WTC11 (cell line): Measurements from ENCODE around the gene FRS2.

ENCODE experiments used
- ESRRA ChIP-seq: sonication (generic); formaldehyde crosslinking; IDR thresholded peaks from 2 replicates; pipeline ENCODE4 v1.8.1; 2022; ENCODE audit warnings: mild to moderate bottlenecking, missing genetic modification reagents, borderline replicate concordance
- GRHL2 ChIP-seq: fragments of 250-450 bp; sonication (Bioruptor Pico); IDR thresholded peaks from 2 replicates; pipeline ENCODE4 v1.8.0; 2022; ENCODE audit warnings: mild to moderate bottlenecking, moderate library complexity; ENCODE audit not compliant: insufficient replicate concordance, severe bottlenecking
- IRF2 ChIP-seq: sonication (generic); formaldehyde crosslinking; IDR thresholded peaks from 2 replicates; pipeline ENCODE4 v1.8.0; 2022; ENCODE audit warnings: low read depth, missing genetic modification reagents, borderline replicate concordance
- JUN ChIP-seq: sonication (generic); formaldehyde crosslinking; IDR thresholded peaks from 2 replicates; pipeline ENCODE4 v1.8.0; 2023; ENCODE audit warnings: mild to moderate bottlenecking, missing genetic modification reagents
- NR1H2 ChIP-seq: sonication (generic); formaldehyde crosslinking; IDR thresholded peaks from 2 replicates; pipeline ENCODE4 v1.9.0; 2021; ENCODE audit warnings: mild to moderate bottlenecking, moderate library complexity, missing genetic modification reagents
- NR2C2 ChIP-seq: sonication (generic); formaldehyde crosslinking; IDR thresholded peaks from 2 replicates; pipeline ENCODE4 v1.8.0; 2022; ENCODE audit warnings: mild to moderate bottlenecking, missing genetic modification reagents
- NR3C1 ChIP-seq: sonication (generic); formaldehyde crosslinking; conservative IDR thresholded peaks from 2 replicates; pipeline ENCODE4 v1.8.1; 2023; ENCODE audit warnings: low read depth, mild to moderate bottlenecking, missing genetic modification reagents
- SP1 ChIP-seq: sonication (generic); formaldehyde crosslinking; conservative IDR thresholded peaks from 2 replicates; pipeline ENCODE4 v1.8.1; 2022; ENCODE audit warnings: missing genetic modification reagents
- ZNF317 ChIP-seq: sonication (generic); formaldehyde crosslinking; IDR thresholded peaks from 2 replicates; pipeline ENCODE4 v1.8.1; 2023; ENCODE audit warnings: low read depth, mild to moderate bottlenecking, moderate library complexity, missing genetic modification reagents, borderline replicate concordance
- TF ChIP-seq, protein P1 (sequence below): fragments of 200-600 bp; IDR thresholded peaks from 2 replicates; pipeline ENCODE4 v1.8.0; 2022; ENCODE audit warnings: antibody characterized with exemption
- TF ChIP-seq, protein P2 (sequence below): sonication (generic); formaldehyde crosslinking; IDR thresholded peaks from 2 replicates; pipeline ENCODE4 v1.8.0; 2022; ENCODE audit warnings: mild to moderate bottlenecking, missing genetic modification reagents
- TF ChIP-seq, protein P3 (sequence below): sonication (generic); formaldehyde crosslinking; IDR thresholded peaks from 2 replicates; pipeline ENCODE4 v1.8.0; 2023; ENCODE audit warnings: mild to moderate bottlenecking, missing genetic modification reagents
- TF ChIP-seq, protein P4 (sequence below): sonication (generic); formaldehyde crosslinking; IDR thresholded peaks from 2 replicates; pipeline ENCODE4 v1.8.1; 2023; ENCODE audit warnings: mild to moderate bottlenecking, missing genetic modification reagents, borderline replicate concordance
- TF ChIP-seq, protein P5 (sequence below): sonication (generic); formaldehyde crosslinking; IDR thresholded peaks from 2 replicates; pipeline ENCODE4 v1.8.0; 2022; ENCODE audit warnings: missing genetic modification reagents

DNA sequence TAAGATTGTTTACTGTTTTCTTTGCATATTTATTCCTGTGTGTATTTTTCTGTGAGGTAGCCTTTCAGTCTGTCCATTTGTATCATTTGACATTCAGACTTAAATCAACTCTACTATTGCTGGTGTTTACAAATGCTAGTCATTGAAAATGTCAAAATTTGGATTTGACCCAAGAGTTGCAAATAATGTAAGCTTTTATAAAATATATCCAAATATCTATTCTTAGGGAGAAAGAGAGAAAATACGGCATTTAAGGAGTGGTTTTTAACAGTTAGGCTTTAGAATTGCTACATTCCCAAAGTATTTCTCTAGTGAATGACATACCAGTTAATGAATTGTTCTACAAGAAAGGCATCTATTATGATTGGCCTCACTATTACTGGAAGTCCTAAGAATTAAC lies 37.9 kb downstream of the FRS2 start:
- no peak for TF ChIP-seq NR1H2 (CRISPR knock-in tag)
- no peak for TF ChIP-seq ESRRA
- TF ChIP-seq, protein P1, sequence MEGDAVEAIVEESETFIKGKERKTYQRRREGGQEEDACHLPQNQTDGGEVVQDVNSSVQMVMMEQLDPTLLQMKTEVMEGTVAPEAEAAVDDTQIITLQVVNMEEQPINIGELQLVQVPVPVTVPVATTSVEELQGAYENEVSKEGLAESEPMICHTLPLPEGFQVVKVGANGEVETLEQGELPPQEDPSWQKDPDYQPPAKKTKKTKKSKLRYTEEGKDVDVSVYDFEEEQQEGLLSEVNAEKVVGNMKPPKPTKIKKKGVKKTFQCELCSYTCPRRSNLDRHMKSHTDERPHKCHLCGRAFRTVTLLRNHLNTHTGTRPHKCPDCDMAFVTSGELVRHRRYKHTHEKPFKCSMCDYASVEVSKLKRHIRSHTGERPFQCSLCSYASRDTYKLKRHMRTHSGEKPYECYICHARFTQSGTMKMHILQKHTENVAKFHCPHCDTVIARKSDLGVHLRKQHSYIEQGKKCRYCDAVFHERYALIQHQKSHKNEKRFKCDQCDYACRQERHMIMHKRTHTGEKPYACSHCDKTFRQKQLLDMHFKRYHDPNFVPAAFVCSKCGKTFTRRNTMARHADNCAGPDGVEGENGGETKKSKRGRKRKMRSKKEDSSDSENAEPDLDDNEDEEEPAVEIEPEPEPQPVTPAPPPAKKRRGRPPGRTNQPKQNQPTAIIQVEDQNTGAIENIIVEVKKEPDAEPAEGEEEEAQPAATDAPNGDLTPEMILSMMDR: no peak
- no peak for TF ChIP-seq ZNF317 (CRISPR knock-in tag)
- no peak for TF ChIP-seq NR3C1 (CRISPR knock-in tag)
- TF ChIP-seq, protein P2, sequence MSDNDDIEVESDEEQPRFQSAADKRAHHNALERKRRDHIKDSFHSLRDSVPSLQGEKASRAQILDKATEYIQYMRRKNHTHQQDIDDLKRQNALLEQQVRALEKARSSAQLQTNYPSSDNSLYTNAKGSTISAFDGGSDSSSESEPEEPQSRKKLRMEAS (CRISPR knock-in tag): no peak
- TF ChIP-seq, protein P3, sequence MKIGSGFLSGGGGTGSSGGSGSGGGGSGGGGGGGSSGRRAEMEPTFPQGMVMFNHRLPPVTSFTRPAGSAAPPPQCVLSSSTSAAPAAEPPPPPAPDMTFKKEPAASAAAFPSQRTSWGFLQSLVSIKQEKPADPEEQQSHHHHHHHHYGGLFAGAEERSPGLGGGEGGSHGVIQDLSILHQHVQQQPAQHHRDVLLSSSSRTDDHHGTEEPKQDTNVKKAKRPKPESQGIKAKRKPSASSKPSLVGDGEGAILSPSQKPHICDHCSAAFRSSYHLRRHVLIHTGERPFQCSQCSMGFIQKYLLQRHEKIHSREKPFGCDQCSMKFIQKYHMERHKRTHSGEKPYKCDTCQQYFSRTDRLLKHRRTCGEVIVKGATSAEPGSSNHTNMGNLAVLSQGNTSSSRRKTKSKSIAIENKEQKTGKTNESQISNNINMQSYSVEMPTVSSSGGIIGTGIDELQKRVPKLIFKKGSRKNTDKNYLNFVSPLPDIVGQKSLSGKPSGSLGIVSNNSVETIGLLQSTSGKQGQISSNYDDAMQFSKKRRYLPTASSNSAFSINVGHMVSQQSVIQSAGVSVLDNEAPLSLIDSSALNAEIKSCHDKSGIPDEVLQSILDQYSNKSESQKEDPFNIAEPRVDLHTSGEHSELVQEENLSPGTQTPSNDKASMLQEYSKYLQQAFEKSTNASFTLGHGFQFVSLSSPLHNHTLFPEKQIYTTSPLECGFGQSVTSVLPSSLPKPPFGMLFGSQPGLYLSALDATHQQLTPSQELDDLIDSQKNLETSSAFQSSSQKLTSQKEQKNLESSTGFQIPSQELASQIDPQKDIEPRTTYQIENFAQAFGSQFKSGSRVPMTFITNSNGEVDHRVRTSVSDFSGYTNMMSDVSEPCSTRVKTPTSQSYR (CRISPR knock-in tag): no peak
- TF ChIP-seq NR2C2: no peak
- TF ChIP-seq, protein P4, sequence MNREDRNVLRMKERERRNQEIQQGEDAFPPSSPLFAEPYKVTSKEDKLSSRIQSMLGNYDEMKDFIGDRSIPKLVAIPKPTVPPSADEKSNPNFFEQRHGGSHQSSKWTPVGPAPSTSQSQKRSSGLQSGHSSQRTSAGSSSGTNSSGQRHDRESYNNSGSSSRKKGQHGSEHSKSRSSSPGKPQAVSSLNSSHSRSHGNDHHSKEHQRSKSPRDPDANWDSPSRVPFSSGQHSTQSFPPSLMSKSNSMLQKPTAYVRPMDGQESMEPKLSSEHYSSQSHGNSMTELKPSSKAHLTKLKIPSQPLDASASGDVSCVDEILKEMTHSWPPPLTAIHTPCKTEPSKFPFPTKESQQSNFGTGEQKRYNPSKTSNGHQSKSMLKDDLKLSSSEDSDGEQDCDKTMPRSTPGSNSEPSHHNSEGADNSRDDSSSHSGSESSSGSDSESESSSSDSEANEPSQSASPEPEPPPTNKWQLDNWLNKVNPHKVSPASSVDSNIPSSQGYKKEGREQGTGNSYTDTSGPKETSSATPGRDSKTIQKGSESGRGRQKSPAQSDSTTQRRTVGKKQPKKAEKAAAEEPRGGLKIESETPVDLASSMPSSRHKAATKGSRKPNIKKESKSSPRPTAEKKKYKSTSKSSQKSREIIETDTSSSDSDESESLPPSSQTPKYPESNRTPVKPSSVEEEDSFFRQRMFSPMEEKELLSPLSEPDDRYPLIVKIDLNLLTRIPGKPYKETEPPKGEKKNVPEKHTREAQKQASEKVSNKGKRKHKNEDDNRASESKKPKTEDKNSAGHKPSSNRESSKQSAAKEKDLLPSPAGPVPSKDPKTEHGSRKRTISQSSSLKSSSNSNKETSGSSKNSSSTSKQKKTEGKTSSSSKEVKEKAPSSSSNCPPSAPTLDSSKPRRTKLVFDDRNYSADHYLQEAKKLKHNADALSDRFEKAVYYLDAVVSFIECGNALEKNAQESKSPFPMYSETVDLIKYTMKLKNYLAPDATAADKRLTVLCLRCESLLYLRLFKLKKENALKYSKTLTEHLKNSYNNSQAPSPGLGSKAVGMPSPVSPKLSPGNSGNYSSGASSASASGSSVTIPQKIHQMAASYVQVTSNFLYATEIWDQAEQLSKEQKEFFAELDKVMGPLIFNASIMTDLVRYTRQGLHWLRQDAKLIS (CRISPR knock-in tag): no peak
- no peak for TF ChIP-seq IRF2 (CRISPR knock-in tag)
- TF ChIP-seq SP1: no peak
- TF ChIP-seq, protein P5, sequence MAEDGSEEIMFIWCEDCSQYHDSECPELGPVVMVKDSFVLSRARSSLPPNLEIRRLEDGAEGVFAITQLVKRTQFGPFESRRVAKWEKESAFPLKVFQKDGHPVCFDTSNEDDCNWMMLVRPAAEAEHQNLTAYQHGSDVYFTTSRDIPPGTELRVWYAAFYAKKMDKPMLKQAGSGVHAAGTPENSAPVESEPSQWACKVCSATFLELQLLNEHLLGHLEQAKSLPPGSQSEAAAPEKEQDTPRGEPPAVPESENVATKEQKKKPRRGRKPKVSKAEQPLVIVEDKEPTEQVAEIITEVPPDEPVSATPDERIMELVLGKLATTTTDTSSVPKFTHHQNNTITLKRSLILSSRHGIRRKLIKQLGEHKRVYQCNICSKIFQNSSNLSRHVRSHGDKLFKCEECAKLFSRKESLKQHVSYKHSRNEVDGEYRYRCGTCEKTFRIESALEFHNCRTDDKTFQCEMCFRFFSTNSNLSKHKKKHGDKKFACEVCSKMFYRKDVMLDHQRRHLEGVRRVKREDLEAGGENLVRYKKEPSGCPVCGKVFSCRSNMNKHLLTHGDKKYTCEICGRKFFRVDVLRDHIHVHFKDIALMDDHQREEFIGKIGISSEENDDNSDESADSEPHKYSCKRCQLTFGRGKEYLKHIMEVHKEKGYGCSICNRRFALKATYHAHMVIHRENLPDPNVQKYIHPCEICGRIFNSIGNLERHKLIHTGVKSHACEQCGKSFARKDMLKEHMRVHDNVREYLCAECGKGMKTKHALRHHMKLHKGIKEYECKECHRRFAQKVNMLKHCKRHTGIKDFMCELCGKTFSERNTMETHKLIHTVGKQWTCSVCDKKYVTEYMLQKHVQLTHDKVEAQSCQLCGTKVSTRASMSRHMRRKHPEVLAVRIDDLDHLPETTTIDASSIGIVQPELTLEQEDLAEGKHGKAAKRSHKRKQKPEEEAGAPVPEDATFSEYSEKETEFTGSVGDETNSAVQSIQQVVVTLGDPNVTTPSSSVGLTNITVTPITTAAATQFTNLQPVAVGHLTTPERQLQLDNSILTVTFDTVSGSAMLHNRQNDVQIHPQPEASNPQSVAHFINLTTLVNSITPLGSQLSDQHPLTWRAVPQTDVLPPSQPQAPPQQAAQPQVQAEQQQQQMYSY: no peak
- TF ChIP-seq JUN: no peak
- no peak for TF ChIP-seq GRHL2 (CRISPR knock-in tag)
